Measurements from ENCODE around the gene FTSJ1.
"Not testable (repeated sequence)": the region's sequence is repeated elsewhere in the genome, so short reads cannot be mapped to it uniquely, and the experiment has no call there.

The FTSJ1 gene

GRCh38 chrX:48492293-48492910, 16.4 kb downstream of the FTSJ1 start:
- in situ Hi-C loops (cut with HindIII; ENCODE audit: low sequenced_read_pairs) = no loop called here

GRCh38 chrX:48493890-48494364, 17.9 kb downstream of the FTSJ1 start:
- in situ Hi-C loops (cut with HindIII; ENCODE audit: low sequenced_read_pairs) = no loop called here

GRCh38 chrX:48496660-48497059, 20.7 kb downstream of the FTSJ1 start:
- in situ Hi-C loops (cut with HindIII; ENCODE audit: low sequenced_read_pairs) = no loop called here

- in situ Hi-C loops (cut with HindIII; ENCODE audit: low sequenced_read_pairs) = no loop called here
These were observed 21.9 kb downstream of the FTSJ1 start for GRCh38 chrX:48497871-48498270.

GRCh38 chrX:48498374-48498809, 22.4 kb downstream of the FTSJ1 start:
- in situ Hi-C loops (cut with HindIII; ENCODE audit: low sequenced_read_pairs) = no loop called here

GRCh38 chrX:48504261-48504660, 28.3 kb downstream of the FTSJ1 start:
- in situ Hi-C loops (cut with HindIII; ENCODE audit: low sequenced_read_pairs) = no loop called here

GRCh38 chrX:48505481-48505880, 29.5 kb downstream of the FTSJ1 start:
- in situ Hi-C loops (cut with HindIII; ENCODE audit: low sequenced_read_pairs) = no loop called here

- in situ Hi-C loops (cut with HindIII; ENCODE audit: low sequenced_read_pairs) = no loop called here
These were observed 31.2 kb downstream of the FTSJ1 start for GRCh38 chrX:48507246-48507645.

GRCh38 chrX:48508400-48509244, 32.6 kb downstream of the FTSJ1 start, which contains the start of gene PORCN:
Gene PORCN, plus strand, starts transcription at chrX:48508992. Its CDS starts 829 bp downstream, at chrX:48509821.
- in situ Hi-C loops (cut with HindIII; ENCODE audit: low sequenced_read_pairs) = no loop called here

GRCh38 chrX:48509245-48509590, 33.2 kb downstream of the FTSJ1 start:
- in situ Hi-C loops (cut with HindIII; ENCODE audit: low sequenced_read_pairs) = no loop called here

- in situ Hi-C loops (cut with HindIII; ENCODE audit: low sequenced_read_pairs) = no loop called here
These were observed 33.6 kb downstream of the FTSJ1 start for GRCh38 chrX:48509619-48510018.

GRCh38 chrX:48511560-48511959, 35.6 kb downstream of the FTSJ1 start:
- in situ Hi-C loops (cut with HindIII; ENCODE audit: low sequenced_read_pairs) = no loop called here

GRCh38 chrX:48512371-48512935, 36.5 kb downstream of the FTSJ1 start:
- in situ Hi-C loops (cut with HindIII; ENCODE audit: low sequenced_read_pairs) = no loop called here

- in situ Hi-C loops (cut with HindIII; ENCODE audit: low sequenced_read_pairs) = no loop called here
These were observed 37.7 kb downstream of the FTSJ1 start for GRCh38 chrX:48513670-48514069.

GRCh38 chrX:48514126-48514806, 38.3 kb downstream of the FTSJ1 start:
- in situ Hi-C loops (cut with HindIII; ENCODE audit: low sequenced_read_pairs) = no loop called here

- in situ Hi-C loops (cut with HindIII; ENCODE audit: low sequenced_read_pairs) = no loop called here
These were observed 39.0 kb downstream of the FTSJ1 start for GRCh38 chrX:48514868-48515460.

- in situ Hi-C loops (cut with HindIII; ENCODE audit: low sequenced_read_pairs) = no loop called here
These were observed 39.8 kb downstream of the FTSJ1 start for GRCh38 chrX:48515842-48516241.

- in situ Hi-C loops (cut with HindIII; ENCODE audit: low sequenced_read_pairs) = no loop called here
These were observed 40.3 kb downstream of the FTSJ1 start for GRCh38 chrX:48516285-48516684.

GRCh38 chrX:48516987-48517386, 41.0 kb downstream of the FTSJ1 start:
- in situ Hi-C loops (cut with HindIII; ENCODE audit: low sequenced_read_pairs) = no loop called here

GRCh38 chrX:48519481-48519880, 43.5 kb downstream of the FTSJ1 start:
- in situ Hi-C loops (cut with HindIII; ENCODE audit: low sequenced_read_pairs) = not testable (repeated sequence)

GRCh38 chrX:48520455-48520854, 44.5 kb downstream of the FTSJ1 start:
- in situ Hi-C loops (cut with HindIII; ENCODE audit: low sequenced_read_pairs) = no loop called here
